Measurements from ENCODE around the gene SERPINB5. TPM values are rescaled to one million over a fixed set of nuclear protein-coding genes. Genes with fewer than 3 reads are reported as not detected.

Gene SERPINB5
- total RNA-seq, 2 donors from 2014 or later: 4.8 to 6.1 TPM

DNA sequence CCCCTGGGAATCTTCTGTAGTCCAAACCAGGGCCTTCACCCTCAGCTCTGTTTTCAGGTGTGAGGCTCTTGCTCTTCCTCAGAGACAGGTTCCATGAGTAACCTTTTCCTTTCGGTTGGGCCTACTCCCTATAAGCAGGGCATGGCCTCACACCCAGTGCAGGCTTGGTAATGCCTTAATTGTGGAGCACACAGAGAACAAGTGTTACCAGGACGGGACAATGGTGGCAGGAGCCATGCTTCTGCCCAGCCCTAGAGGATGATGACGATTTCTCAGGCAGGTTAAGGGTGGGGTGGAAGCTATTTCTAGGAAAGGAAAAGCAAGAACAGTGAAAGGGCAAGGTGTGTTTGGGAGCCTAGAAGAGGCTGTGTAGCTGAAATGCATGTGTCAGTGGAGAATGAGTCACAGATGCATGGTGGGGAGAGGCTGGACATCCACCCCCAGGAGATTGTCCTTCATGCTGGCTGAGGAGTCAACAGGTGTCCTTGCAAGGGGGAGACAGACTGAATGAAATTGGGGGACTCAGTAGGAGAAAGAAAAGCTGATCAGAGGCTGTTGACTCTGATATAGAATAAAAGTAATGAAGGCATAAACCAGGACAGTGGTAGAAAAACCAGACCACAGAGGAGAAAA, 43.4 kb downstream of the SERPINB5 start:
- TF ChIP-seq, protein P1, sequence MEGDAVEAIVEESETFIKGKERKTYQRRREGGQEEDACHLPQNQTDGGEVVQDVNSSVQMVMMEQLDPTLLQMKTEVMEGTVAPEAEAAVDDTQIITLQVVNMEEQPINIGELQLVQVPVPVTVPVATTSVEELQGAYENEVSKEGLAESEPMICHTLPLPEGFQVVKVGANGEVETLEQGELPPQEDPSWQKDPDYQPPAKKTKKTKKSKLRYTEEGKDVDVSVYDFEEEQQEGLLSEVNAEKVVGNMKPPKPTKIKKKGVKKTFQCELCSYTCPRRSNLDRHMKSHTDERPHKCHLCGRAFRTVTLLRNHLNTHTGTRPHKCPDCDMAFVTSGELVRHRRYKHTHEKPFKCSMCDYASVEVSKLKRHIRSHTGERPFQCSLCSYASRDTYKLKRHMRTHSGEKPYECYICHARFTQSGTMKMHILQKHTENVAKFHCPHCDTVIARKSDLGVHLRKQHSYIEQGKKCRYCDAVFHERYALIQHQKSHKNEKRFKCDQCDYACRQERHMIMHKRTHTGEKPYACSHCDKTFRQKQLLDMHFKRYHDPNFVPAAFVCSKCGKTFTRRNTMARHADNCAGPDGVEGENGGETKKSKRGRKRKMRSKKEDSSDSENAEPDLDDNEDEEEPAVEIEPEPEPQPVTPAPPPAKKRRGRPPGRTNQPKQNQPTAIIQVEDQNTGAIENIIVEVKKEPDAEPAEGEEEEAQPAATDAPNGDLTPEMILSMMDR (IDR thresholded peaks at IDR 0.05): no peak
- H3K27me3 ChIP-seq: no peaks in the 10 kb centered on the region
- no peak for DNase-seq
- H3K27ac ChIP-seq: no peak overlapping the region
- no peaks in the 10 kb centered on the region for H3K36me3 ChIP-seq
- no peaks in the 10 kb centered on the region for H3K9me3 ChIP-seq
- H3K4me1 ChIP-seq: no peaks in the 10 kb centered on the region
- intact Hi-C loops (cut with DNase I): no loop called here
- H3K4me3 ChIP-seq: no peak overlapping the region
- no peak overlapping the region for H3K9ac ChIP-seq (ENCODE audit: low read depth in 2 of 2, low read length in 2 of 2)

DNA sequence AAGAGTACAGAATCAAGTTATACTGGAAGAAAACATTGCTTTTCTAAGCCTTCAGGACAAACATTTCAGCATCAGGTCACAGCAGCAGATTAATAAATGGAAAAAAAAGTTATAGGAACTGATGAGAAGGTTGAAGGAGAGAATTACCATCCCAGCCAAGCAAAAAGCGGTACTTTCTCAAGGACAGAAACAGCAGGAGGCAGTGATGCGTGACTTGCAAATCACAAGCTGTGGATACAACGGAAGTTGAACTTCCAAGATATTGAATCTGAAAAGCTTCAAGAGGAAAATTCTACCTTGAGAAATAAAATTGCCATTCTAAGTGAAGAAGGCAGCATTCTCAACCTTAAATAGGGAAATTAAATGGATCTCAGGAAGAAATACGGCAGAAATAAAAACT, 46.9 kb downstream of the SERPINB5 start:
- intact Hi-C loops (cut with DNase I): no loop called here
- TF ChIP-seq, protein P1 (IDR thresholded peaks at IDR 0.05): no peak
- H3K9ac ChIP-seq (ENCODE audit: low read depth in 2 of 2, low read length in 2 of 2): no peak overlapping the region
- H3K36me3 ChIP-seq: no peaks in the 10 kb centered on the region
- H3K4me3 ChIP-seq: no peak overlapping the region
- H3K27me3 ChIP-seq: no peaks in the 10 kb centered on the region
- H3K9me3 ChIP-seq: no peaks in the 10 kb centered on the region
- H3K4me1 ChIP-seq: no peaks in the 10 kb centered on the region
- no peak for DNase-seq
- H3K27ac ChIP-seq: no peak overlapping the region

DNA sequence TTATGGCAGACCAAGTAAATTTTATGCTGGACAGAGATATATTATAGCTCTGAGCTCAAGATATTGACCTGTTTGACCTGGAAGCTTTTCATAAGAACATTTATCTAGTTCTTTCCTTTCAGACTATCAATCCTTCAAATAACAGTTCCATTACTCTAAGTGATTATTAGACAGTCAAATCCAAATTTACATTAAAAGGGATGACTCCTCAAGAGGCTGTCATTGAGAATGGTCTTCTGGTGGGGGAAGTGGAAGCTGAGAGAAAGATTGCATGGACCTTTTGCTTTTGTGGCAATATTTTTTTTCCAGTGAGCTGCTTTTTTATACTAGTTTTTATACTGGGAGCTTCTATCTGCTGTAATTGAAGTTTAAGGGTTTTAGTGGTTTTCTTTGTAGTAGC, 50.5 kb downstream of the SERPINB5 start:
- intact Hi-C loops (cut with DNase I): no loop called here
- Histone ChIP-seq H3K4me3 (no peak overlapping the region), H3K27ac (no peak overlapping the region), H3K36me3 (no peaks in the 10 kb centered on the region), H3K4me1 (no peaks in the 10 kb centered on the region), H3K27me3 (no peaks in the 10 kb centered on the region), H3K9me3 (no peaks in the 10 kb centered on the region), H3K9ac (ENCODE audit: low read depth in 2 of 2, low read length in 2 of 2) (no peak overlapping the region)
- TF ChIP-seq, protein P1 (IDR thresholded peaks at IDR 0.05): no peak
- DNase-seq: no peak

DNA sequence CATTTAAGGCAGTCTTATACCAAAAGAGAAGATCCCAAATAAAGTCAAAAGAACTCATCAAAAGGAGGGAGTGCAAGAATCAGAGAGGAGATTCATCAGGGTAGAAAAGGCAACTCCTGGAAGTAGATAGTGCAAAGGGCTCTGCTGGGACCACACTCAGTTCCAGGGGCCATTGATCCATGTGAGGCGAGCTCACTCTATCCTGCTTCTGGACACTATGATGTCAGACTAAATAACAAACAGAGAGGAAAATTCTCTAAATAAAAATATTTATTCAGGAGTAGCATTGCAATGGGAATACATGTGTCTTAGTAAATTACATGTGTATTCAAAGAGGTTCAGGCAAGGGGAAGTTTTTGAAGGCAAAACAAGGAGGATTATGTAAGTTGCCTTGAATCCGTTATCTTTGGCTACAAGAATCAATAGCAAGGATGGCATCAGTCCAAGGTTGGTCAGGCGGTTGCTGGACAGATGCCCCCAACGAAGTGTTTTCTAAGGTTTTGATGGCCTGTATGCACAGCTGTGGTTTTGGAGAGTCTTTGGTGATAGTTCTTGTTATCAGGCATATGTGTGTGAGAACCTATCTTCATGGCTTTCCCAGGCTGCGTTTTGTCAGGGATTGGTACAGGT, 52.2 kb downstream of the SERPINB5 start:
- no peak overlapping the region for H3K27ac ChIP-seq
- no peaks in the 10 kb centered on the region for H3K9me3 ChIP-seq
- no peaks in the 10 kb centered on the region for H3K36me3 ChIP-seq
- H3K9ac ChIP-seq (ENCODE audit: low read depth in 2 of 2, low read length in 2 of 2): no peak overlapping the region
- no peak for DNase-seq
- no peaks in the 10 kb centered on the region for H3K27me3 ChIP-seq
- no peak overlapping the region for H3K4me3 ChIP-seq
- TF ChIP-seq, protein P1 (IDR thresholded peaks at IDR 0.05): no peak
- H3K4me1 ChIP-seq: no peaks in the 10 kb centered on the region
- intact Hi-C loops (cut with DNase I): no loop called here

DNA sequence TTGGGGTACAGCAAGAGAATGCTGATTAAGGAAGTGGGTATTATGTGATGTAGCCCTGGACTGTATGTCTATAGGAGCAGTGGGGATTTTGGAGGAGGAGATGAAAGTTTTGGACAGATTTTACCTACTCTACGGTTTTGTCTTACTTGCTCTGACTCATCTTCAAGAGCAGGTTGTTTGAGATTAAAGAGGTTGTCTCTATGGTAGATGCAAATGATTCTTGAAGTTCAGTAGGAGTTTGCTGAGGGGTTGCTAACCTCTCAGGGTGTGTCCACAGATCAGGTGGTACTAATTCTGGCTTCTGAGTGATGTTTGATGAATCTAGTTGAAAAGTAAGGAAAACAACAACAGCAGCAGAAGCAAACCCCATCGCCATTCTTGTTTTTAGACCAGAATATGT, 55.7 kb downstream of the SERPINB5 start:
- Histone ChIP-seq H3K27me3 (no peaks in the 10 kb centered on the region), H3K4me3 (no peak overlapping the region), H3K9ac (ENCODE audit: low read depth in 2 of 2, low read length in 2 of 2) (no peak overlapping the region), H3K36me3 (no peaks in the 10 kb centered on the region), H3K4me1 (no peaks in the 10 kb centered on the region), H3K27ac (no peak overlapping the region), H3K9me3 (no peaks in the 10 kb centered on the region)
- intact Hi-C loops (cut with DNase I): no loop called here
- TF ChIP-seq, protein P1 (IDR thresholded peaks at IDR 0.05): no peak
- no peak for DNase-seq
